Stimulated activated CD8-positive, alpha-beta memory T cell treated with anti-CD3 and anti-CD28 coated beads, Interleukin-7, amount 100 ng/mL, for 4 hours (primary cell): ENCODE results near the gene BST1.
A peak's percentile ranks its signal among the peaks of the same experiment; 100 is the strongest.
"Not testable (repeated sequence)": the region's sequence is repeated elsewhere in the genome, so short reads cannot be mapped to it uniquely, and the experiment has no call there.

Experiments
- DNase-seq, 2 donors: peaks; one replicate each; pipeline ENCODE4 v3.0.0-alpha.2; 2020; ENCODE audit warnings: low read depth in 2 of 2

The BST1 gene

GRCh38 chr4:15712214-15712613 is 9.3 kb downstream of the BST1 start:
- no peak for DNase-seq

GRCh38 chr4:15714141-15714540 is 11.3 kb downstream of the BST1 start:
- DNase-seq, result no peak

GRCh38 chr4:15714646-15715435 is 12.0 kb downstream of the BST1 start:
- no peak for DNase-seq

- DNase-seq, result no peak
Measured at GRCh38 chr4:15716115-15716514, 13.2 kb downstream of the BST1 start.

- no peak for DNase-seq
Measured at GRCh38 chr4:15717086-15717485, 14.2 kb downstream of the BST1 start.

GRCh38 chr4:15717657-15718416 is 15.0 kb downstream of the BST1 start:
- no peak for DNase-seq

- no peak for DNase-seq
Measured at GRCh38 chr4:15718465-15718864, 15.6 kb downstream of the BST1 start.

- DNase-seq, result no peak
Measured at GRCh38 chr4:15718959-15719358, 16.1 kb downstream of the BST1 start.

- DNase-seq, result no peak
Measured at GRCh38 chr4:15719506-15719905, 16.6 kb downstream of the BST1 start.

- DNase-seq, result no peak
Measured at GRCh38 chr4:15720851-15721250, 18.0 kb downstream of the BST1 start.

GRCh38 chr4:15725608-15726007 is 22.7 kb downstream of the BST1 start:
- no peak for DNase-seq

- DNase-seq, result peak in 1 of 2 donors; percentile 27
Measured at GRCh38 chr4:15729910-15730533, 27.2 kb downstream of the BST1 start.

- not testable (repeated sequence) for DNase-seq
Measured at GRCh38 chr4:15733061-15733460, 30.2 kb downstream of the BST1 start.

- no peak for DNase-seq
Measured at GRCh38 chr4:15735536-15735935, 32.7 kb downstream of the BST1 start.

GRCh38 chr4:15736514-15737050 is 33.7 kb downstream of the BST1 start:
- no peak for DNase-seq

- no peak for DNase-seq
Measured at GRCh38 chr4:15737255-15737654, 34.4 kb downstream of the BST1 start.

GRCh38 chr4:15738877-15739276 is 36.0 kb downstream of the BST1 start:
- no peak for DNase-seq

GRCh38 chr4:15740764-15741404 is 38.0 kb downstream of the BST1 start:
- no peak for DNase-seq

GRCh38 chr4:15742083-15742582 is 39.3 kb downstream of the BST1 start:
- DNase-seq, result no peak

GRCh38 chr4:15742637-15743036 is 39.8 kb downstream of the BST1 start:
- DNase-seq, result no peak

- no peak for DNase-seq
Measured at GRCh38 chr4:15744016-15744545, 41.2 kb downstream of the BST1 start.
